Measurements from ENCODE around the gene MLST8. TPM values are rescaled to one million over a fixed set of nuclear protein-coding genes. Genes with fewer than 3 reads are reported as not detected.
A peak's percentile ranks its signal among the peaks of the same experiment; 100 is the strongest.

Gene MLST8
- total RNA-seq, 1 donor from 2014 or later = 23.7 TPM

- Histone ChIP-seq H3K27ac (peak overlapping the region; percentile 60 to 81), H3K4me3 (no peak overlapping the region), H3K27me3 (no peaks in the 10 kb centered on the region), H3K36me3 (no peaks in the 10 kb centered on the region), H3K9me3 (no peaks in the 10 kb centered on the region), H3K4me1 (peaks cover 18 to 40% of the 10 kb centered on the region in 2 donors)
- no peak for DNase-seq (ENCODE audit: low spot score in 2 of 2)
- intact Hi-C loops (cut with DNase I) = loop anchor here (10.0 kb wide), 1 partner anchor 293 kb away; no protein-coding TSS in a partner anchor
- TF ChIP-seq, protein P1, sequence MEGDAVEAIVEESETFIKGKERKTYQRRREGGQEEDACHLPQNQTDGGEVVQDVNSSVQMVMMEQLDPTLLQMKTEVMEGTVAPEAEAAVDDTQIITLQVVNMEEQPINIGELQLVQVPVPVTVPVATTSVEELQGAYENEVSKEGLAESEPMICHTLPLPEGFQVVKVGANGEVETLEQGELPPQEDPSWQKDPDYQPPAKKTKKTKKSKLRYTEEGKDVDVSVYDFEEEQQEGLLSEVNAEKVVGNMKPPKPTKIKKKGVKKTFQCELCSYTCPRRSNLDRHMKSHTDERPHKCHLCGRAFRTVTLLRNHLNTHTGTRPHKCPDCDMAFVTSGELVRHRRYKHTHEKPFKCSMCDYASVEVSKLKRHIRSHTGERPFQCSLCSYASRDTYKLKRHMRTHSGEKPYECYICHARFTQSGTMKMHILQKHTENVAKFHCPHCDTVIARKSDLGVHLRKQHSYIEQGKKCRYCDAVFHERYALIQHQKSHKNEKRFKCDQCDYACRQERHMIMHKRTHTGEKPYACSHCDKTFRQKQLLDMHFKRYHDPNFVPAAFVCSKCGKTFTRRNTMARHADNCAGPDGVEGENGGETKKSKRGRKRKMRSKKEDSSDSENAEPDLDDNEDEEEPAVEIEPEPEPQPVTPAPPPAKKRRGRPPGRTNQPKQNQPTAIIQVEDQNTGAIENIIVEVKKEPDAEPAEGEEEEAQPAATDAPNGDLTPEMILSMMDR (IDR thresholded peaks at IDR 0.05) = no peak
These were observed 47.0 kb upstream of the MLST8 start for GRCh38 chr16:2158262-2158638.

- no peaks in the 10 kb centered on the region for H3K9me3 ChIP-seq
- H3K36me3 ChIP-seq = no peaks in the 10 kb centered on the region
- peak overlapping the region; percentile 60 to 81 for H3K27ac ChIP-seq
- intact Hi-C loops (cut with DNase I) = loop anchor here (10.0 kb wide), 1 partner anchor 295 kb away; no protein-coding TSS in a partner anchor
- no peaks in the 10 kb centered on the region for H3K27me3 ChIP-seq
- TF ChIP-seq, protein P1 (IDR thresholded peaks at IDR 0.05) = no peak
- peak in 1 of 2 donors; percentile 76 for DNase-seq (ENCODE audit: low spot score in 2 of 2)
- peaks cover 10 to 31% of the 10 kb centered on the region in 2 donors for H3K4me1 ChIP-seq
- peak overlapping the region in 1 of 2 donors; percentile 36 for H3K4me3 ChIP-seq
These were observed 45.9 kb upstream of the MLST8 start for GRCh38 chr16:2159175-2159838.

DNA sequence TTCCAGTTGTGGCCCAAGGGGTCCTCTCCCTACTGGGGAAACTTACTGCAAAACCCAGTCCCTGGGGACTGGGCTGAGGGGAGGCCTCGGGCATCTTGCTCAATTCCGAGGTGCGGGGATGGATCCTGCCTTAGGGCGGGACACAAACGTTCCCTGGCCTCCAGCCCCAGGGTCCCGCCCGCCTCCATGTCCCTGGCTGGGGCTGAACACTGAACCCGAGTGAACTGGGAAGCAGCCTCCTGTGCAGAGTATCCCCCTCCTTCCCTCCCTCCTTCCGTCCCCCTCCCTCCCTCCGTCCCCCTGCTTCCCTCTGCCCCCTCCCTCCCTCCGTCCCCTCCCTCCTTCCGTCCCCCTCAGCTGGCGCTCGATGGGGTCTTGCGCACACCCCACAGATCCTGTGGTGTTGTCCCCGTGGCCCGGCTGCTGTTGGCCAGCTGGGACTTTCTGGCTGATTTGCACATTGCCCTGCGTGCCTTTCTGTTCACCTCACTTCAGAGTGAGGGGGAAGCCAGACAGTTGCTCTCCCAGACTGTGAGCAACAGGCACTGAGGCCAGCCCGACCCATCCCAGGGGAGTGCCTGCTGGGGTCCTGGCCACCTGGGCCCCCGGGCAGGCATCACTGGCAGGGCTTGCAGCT lies 44.2 kb upstream of the MLST8 start:
- intact Hi-C loops (cut with DNase I) = no loop called here
- Histone ChIP-seq H3K36me3 (peaks cover 4 to 5% of the 10 kb centered on the region in 2 donors), H3K27ac (peak overlapping the region; percentile 42 to 62), H3K4me3 (no peak overlapping the region), H3K27me3 (no peaks in the 10 kb centered on the region), H3K4me1 (peaks cover 8 to 29% of the 10 kb centered on the region in 2 donors), H3K9me3 (no peaks in the 10 kb centered on the region)
- TF ChIP-seq, protein P1 (IDR thresholded peaks at IDR 0.05) = no peak
- peak in 1 of 2 donors; percentile 75 for DNase-seq (ENCODE audit: low spot score in 2 of 2)

- intact Hi-C loops (cut with DNase I) = no loop called here
- peaks cover 2 to 21% of the 10 kb centered on the region in 2 donors for H3K4me1 ChIP-seq
- H3K9me3 ChIP-seq = no peaks in the 10 kb centered on the region
- H3K27ac ChIP-seq = peak overlapping the region; percentile 42 to 51
- H3K27me3 ChIP-seq = no peaks in the 10 kb centered on the region
- H3K4me3 ChIP-seq = no peak overlapping the region
- H3K36me3 ChIP-seq = peaks cover 10 to 13% of the 10 kb centered on the region in 2 donors
- TF ChIP-seq, protein P1 (IDR thresholded peaks at IDR 0.05) = no peak
- no peak for DNase-seq (ENCODE audit: low spot score in 2 of 2)
These were observed 43.3 kb upstream of the MLST8 start for GRCh38 chr16:2161911-2162310.

GRCh38 chr16:2162676-2163118 lies 42.6 kb upstream of the MLST8 start:
- Histone ChIP-seq H3K4me1 (peaks cover 0 to 19% of the 10 kb centered on the region in 2 donors), H3K27me3 (no peaks in the 10 kb centered on the region), H3K36me3 (peaks cover 15 to 19% of the 10 kb centered on the region in 2 donors), H3K4me3 (no peak overlapping the region), H3K9me3 (no peaks in the 10 kb centered on the region), H3K27ac (no peak overlapping the region)
- no peak for DNase-seq (ENCODE audit: low spot score in 2 of 2)
- TF ChIP-seq, protein P1 (IDR thresholded peaks at IDR 0.05) = no peak
- intact Hi-C loops (cut with DNase I) = no loop called here
